GM19324 (cell line): Measurements from ENCODE around the gene PPP1CB.

Source experiments
- ATAC-seq: cut with Tn5 transposase; IDR thresholded peaks from one replicate; pipeline ENCODE4 v1.9.1; 2021; ENCODE audit warnings: mild to moderate bottlenecking, moderate library complexity; ENCODE audit not compliant: unreplicated experiment, low FRiP score

The PPP1CB gene

DNA sequence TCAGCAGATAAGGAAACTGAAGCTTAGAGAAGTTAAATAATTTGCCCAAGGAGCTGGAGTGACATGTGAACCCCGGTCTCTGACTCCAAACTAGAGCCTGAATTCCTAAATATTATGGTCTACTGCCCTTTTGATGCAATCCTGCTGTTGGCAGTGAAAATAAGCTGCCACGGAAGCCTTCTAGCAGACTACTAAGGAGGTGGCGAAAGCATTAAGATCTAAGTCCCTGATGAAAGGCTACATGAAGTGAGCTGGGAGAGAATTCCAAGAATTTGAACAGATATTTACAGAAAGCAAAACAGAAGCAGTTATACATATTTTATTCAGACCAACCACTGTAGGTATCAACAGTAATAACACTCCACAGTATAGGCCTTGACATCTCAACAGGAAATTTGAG, 90.4 kb downstream of the PPP1CB start:
- ATAC-seq = no peak
